Fibroblast of the conjunctiva (primary cell): Measurements from ENCODE around the gene CCR3.

Experiments used
- DNase-seq: peaks from one replicate; pipeline ENCODE4 v3.0.0-alpha.2; 2010; ENCODE audit warnings: low read depth

CCR3 gene

GRCh38 chr3:46272028-46272451 lies 29.8 kb downstream of the CCR3 start:
- no peak for DNase-seq

- DNase-seq = no peak
Observed at GRCh38 chr3:46276497-46277099, 34.3 kb downstream of the CCR3 start.

GRCh38 chr3:46277476-46277875 lies 35.2 kb downstream of the CCR3 start:
- DNase-seq = no peak

- DNase-seq = no peak
Observed at GRCh38 chr3:46278816-46279672, 36.8 kb downstream of the CCR3 start.

GRCh38 chr3:46280105-46280797 lies 38.0 kb downstream of the CCR3 start:
- peak; percentile 0 for DNase-seq

GRCh38 chr3:46281551-46281950 lies 39.3 kb downstream of the CCR3 start:
- no peak for DNase-seq

GRCh38 chr3:46282041-46282440 lies 39.8 kb downstream of the CCR3 start:
- DNase-seq = no peak

GRCh38 chr3:46282696-46283095 lies 40.4 kb downstream of the CCR3 start:
- no peak for DNase-seq

- DNase-seq = no peak
Observed at GRCh38 chr3:46283881-46284450, 41.7 kb downstream of the CCR3 start.

- no peak for DNase-seq
Observed at GRCh38 chr3:46284981-46285683, 42.9 kb downstream of the CCR3 start.

- no peak for DNase-seq
Observed at GRCh38 chr3:46285931-46286619, 43.8 kb downstream of the CCR3 start.

GRCh38 chr3:46286947-46287565 lies 44.8 kb downstream of the CCR3 start:
- DNase-seq = no peak

GRCh38 chr3:46289551-46289950 lies 47.3 kb downstream of the CCR3 start:
- DNase-seq = no peak

- DNase-seq = no peak
Observed at GRCh38 chr3:46289966-46290365, 47.7 kb downstream of the CCR3 start.

GRCh38 chr3:46291046-46291445 lies 48.8 kb downstream of the CCR3 start:
- DNase-seq = no peak

GRCh38 chr3:46293035-46293724 lies 50.9 kb downstream of the CCR3 start:
- no peak for DNase-seq

GRCh38 chr3:46293991-46294833 lies 52.0 kb downstream of the CCR3 start:
- no peak for DNase-seq

- no peak for DNase-seq
Observed at GRCh38 chr3:46296826-46297225, 54.6 kb downstream of the CCR3 start.

- DNase-seq = no peak
Observed at GRCh38 chr3:46297658-46298423, 55.6 kb downstream of the CCR3 start.
